ENCODE results near the gene CCL3.
"Not testable (repeated sequence)": the region's sequence is repeated elsewhere in the genome, so short reads cannot be mapped to it uniquely, and the experiment has no call there.

Gene CCL3

DNA sequence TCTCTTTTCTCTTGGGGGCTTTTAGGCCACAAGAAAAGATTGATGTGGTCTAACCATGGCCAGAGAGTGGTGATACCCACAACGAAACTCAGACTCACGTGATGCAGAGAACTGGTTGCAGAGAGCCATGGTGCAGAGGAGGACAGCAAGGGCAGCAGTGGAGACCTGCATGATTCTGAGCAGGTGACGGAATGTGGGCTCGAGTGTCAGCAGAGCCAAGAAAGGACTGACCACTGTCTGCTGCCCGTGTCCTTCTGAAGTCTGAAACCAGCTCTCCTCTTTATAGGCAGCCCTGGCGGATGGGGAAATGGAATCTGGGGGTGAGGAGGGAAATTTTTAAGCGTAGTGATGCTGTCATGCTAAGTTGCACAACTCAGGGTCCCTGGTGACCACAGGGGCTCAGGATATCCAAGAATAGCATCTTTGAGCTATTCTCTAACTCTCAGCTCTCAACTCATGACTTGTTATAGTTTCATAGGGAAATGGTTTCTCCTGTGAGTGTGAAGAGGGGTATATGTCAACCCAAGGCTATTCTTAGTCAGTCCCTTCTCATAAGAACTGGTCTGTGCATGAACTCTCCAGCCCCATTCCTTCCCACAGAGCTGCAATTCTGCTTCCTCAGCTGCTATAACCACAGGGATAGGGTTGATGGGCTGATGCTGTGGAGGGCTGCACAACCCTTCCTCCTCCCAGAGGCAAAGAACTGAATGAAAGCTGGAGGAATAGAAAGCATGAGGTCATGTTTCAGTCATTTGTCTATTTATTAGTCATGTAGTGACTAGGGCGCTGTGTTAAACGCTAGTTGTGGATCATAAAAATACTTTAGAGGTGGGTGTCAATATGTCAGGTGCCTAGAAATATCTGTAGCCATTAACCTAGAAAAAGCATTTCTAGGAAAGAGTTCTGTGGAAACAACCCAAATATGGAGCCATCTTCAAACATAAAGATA, at the start of gene CCL3:
Gene CCL3 (minus strand): TSS at position 256 of the 949 bp plus-strand sequence. CDS start 85 bp downstream, at position 171.
- DNase-seq, result peak; percentile 49

DNA sequence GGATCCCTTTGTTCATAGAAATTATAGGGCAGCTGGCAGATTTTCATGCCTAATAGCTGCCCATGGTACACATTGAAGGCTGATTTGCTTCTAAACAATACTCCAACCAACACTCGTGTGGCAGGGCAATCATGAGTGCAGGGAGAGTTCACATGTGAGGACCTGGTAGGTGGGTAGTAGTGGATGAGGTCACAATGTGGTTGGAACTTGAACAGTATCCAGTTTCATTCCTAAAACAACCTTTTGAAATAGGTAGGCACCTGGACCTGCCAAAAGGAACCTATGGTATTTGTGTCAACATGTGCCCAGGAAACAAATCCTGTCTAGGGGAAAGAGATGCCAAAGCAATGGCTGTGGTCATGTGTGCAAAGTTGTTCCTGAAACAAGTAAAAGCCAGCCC, 46.5 kb upstream of the CCL3 start:
- DNase-seq, result no peak

DNA sequence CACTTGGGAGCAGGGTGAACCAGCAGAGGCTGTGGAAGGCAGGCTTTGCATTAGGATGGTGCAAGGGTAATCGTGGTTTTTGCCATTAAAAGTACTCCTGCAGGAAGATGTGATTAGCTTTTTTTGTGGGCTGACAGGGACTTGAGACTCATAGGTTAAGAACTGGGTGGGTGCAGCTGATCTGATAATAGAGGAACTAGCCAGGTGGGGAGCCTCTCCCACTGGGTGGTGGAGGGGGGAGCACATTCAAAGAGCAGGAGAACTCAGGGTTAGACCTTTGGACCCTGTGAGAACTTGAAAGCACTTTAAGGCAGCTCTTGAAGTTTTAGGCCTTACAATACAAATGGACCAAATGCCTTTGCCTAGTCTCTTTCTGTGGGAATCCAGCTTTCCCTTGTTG, 46.1 kb upstream of the CCL3 start:
- DNase-seq, result no peak

DNA sequence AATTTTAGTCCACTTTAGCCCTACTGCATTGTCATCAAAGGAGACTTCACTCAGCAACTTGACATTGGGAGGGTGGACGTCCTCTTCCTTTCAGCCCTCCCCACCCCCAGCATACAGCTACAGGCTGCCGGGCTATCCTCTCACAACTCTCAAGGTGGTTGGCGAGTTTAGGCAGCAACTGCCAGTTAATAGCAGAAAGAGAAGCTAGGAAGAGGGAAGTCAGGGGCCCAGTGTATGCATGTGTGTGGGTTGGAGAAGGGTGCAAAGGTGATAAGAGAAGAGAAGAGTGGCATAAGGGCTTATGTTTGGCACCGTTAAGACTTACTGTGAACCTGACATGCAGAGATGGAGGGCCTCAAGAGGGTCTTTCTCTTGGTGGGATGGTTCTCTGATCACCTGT, 45.5 kb upstream of the CCL3 start:
- DNase-seq, result no peak

DNA sequence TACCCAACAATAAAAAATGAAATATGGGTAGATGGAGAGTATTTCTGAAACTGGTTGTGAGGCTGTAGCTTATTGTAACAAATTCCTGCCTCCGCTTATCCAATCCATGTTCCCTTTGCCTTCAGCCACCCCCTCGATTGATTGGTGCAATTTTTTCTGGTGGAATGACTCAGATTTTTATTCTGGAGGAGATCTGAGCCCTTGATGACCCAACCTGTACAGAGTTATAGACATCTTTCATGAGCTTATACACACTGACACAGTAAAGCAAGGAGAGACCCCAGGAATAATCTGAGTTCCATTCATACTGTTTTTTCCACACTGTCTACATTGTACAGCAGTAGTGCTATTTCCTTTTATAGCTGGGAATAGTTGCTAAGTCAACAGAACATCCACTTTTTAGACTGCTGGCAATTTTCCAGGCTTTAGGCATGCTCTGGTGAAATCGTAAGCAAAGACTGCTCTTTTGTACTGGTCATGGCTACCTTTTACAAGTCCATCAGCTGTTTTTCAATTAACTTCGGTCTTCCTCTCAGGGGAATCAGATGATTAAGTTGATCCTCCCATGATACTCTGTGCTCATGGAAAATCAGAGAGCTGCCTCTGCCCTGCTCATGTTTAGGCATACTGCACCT, 43.8 kb upstream of the CCL3 start:
- no peak for DNase-seq

DNA sequence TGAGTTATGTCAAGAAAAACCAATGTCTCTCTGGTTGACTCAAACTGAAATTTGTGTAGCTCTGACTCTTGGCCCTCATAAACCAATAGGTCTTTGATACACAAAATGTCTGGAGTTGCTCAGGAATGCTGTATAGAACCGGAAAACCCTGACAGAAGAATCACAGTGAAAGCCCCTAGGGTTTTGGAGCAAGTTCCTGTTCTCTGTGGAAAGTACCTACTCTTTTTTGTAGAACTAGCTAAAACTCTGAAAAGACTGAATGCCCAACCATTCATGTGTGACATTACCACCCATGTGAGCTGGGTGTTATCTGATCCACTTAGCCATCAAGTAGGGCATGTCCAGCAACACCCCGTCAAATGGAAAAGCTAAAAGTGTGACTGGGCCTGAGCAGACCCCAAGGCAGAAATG, 42.5 kb upstream of the CCL3 start:
- DNase-seq, result peak; percentile 71

DNA sequence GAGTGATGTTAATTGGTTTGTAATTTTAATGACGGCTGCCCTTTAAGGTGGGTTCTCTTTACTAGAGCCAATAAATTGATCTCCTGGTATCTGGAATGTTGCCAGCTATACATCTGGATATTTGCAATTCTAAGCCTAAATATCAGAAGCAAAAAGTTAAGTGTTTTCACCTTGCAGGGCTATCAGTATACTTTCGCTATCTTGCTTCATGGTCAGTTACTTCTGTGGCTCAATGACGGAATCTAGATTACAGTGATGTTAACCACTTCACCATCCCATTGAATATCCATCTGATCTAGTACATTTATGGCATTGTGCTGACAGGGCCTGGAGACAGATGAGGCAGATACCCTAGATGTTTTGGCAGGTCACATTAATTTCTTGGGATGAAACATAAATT, 42.0 kb upstream of the CCL3 start:
- DNase-seq, result no peak

DNA sequence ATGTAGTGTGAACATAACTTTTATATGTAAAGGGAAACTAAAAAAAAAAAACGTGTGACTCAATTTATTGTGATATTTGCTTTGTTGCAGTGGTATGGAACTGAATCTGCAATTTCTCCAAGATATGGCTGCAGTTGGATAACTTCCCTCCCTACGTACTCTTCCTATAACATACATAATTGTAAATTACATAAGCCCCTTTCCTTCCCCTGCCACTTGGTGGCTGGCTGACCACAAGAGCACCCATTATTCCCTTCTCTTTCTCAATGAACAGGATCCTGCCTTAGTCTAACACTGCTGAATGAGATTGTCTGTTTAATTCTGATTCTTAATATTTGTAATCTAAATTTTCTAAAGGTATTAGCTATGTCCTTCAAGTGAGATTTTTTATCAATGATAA, 41.5 kb upstream of the CCL3 start:
- DNase-seq, result no peak

DNA sequence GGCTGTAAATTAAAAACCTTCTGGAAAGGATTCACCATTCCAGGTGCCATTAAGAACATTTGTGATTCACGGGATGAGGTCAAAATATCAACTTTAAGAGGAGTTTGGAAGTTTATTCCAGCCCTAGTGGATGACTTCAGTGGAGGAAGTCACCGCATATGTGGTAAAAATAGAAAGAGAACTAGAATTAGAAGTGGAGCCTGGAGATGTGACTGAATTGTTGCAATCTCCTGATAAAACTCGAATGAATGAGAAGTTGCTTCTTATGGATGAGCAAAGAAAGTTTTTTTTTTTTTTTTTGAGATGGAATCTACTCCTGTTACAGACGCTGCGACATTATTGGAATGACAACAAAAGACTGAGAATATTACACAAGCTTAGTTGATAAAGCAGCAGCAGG, 40.4 kb upstream of the CCL3 start:
- DNase-seq, result no peak

DNA sequence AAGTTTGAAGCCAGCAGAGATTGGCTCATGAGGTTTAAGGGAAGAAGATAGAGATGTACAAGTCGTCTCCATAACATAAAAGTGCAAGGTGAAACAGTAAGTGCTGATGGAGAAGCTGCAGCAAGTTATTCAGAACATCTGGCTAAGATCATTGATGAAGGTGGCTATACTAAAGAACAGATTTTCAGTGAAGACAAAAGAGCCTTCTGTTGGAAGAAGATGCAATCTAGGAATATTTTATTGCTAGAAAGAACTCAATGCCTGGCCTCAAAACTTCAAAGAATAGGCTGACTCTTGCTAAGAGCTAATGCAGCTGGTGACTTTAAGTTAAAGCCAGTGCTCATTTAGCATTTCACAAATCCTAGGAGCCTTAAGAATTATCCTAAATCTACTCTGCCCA, 39.7 kb upstream of the CCL3 start:
- no peak for DNase-seq

DNA sequence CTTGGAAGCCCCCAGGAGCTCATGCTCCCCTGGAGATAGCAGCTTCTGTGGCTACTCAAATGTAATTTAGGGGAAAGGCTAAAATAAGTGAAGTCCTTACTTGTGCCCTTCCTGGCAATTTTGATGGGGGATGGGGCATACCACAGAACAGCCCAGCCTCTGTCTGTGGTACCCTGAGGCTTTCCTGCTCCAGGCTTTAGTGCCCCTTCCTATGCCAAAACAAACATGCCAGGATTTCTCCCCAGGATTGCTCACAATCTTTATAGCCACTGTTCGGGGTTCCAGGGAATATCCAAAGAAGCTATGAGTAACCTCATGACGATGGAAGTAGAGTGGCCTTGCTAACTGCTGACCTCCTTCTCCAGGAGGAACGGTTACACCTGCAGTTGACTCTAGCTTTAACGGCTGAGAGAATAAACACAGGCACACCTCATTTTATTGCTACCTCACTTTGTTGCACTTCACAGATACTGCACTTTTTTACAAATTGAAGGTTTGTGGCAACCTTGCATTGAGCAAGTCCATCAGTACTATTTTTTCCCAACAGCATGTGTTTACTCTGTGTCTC, 38.6 kb upstream of the CCL3 start:
- DNase-seq, result no peak

DNA sequence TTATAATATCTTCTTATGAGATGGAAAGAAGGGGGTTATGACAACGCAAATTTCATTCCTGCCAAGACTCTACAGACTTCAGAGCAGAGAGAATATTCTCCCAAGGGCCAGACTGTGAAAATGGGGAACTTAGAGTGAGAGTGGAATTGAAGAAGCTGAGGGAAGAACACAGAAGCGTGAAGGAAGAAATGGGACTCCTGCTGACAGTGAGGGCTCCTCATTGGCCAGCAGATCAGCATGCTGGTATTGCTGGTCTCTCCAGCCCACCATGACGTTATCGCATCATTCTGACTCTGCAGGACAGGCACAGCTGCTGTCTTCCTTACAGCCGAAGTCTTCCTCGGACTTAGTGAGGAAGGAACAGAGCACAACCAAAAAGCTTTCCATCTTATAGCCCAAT, 38.0 kb upstream of the CCL3 start:
- no peak for DNase-seq

DNA sequence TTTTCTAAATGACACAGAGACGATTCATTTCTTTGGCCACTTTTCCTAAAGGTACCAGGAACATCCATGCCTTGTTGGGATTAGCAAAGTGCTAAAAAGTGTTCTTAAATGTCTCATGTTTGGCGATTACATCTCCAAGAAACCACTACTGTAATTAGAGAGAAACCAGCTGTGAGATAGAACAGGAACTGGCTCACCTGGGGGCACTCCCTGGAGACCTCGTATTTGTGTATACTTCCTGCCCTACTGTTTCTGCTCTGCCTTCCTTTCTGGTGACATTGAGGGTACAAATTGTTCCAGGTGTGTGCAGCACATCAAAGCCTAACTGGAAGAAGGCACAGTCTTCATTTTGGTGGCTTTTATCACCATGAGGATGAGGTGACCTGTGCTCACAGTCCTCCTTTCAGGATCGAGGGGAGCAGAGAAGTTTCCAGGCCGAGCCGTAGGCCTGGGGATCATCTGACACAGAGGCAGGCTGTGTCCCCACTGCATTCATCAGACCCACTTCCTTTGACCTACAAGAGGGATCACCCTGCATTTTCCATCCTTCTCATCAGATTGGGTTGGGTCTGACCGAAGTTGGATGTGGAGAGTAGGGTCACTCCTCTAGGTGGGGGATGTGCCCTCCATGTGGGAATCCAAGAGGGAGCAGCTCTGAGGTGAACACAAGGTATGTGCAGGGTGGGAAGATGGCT, 37.4 kb upstream of the CCL3 start:
- no peak for DNase-seq

DNA sequence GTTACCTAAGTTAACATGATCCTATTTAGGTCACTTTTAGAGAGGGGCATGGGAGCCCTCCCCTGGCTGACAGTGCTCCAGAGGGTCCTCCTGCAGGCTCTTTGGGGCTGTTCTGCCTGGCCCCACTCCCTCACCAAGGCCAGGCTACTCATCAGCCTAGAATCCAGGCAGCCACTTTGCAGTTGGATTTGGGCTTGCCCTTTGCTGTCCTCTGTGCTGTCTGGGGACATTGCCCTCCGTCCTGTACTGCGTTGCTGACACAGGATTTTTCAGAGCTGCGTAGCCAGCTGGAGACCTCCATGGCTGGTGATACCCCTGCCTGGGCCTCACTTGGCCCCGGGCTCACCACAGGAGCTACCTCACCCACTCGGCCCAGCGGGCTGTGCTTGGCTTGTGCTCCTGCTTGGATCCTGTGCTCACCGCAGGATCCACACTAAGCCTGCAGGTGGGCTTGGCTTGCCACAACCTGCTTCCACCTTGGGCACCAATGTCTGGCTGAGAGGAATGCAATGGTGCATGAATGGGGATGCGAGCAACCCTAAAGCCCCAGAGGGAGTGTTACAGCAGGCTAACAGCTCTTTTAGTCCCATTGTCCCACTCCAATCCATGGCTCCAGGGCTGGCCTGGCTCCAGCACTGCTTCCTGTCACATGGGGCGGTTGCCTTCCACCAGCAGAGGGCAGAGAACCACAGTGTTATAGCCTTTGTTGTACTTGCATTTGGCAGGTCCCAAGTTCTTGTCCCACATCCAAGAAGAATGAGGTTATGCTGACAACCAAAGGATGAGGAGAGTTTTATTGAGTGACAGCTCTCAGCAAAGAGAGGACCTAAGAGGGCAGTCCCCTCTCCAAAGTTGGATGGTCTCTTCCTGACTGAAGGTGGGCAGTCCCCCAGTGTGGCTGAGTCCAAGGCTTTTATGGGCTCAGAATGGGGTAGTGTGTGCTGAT, 35.2 kb upstream of the CCL3 start:
- peak; percentile 88 for DNase-seq

DNA sequence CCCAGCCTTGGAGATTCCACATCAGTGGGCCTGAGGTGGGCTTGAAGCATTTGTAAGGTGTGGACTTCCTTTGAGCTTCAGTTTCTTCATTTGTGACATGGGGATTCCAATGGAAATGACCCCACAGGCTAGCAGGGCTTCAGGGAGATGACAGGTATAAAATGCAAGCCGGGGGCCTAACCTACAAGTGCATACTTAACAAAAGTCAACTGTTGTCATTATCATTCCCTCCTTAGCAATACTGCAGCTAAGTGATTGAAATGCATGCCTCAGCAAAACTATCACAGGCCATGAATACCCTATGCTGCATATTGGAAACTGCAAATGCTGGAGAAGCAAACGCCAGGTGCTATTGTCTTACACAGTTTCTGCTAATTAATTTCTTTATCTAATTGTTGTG, 33.5 kb upstream of the CCL3 start:
- no peak for DNase-seq

DNA sequence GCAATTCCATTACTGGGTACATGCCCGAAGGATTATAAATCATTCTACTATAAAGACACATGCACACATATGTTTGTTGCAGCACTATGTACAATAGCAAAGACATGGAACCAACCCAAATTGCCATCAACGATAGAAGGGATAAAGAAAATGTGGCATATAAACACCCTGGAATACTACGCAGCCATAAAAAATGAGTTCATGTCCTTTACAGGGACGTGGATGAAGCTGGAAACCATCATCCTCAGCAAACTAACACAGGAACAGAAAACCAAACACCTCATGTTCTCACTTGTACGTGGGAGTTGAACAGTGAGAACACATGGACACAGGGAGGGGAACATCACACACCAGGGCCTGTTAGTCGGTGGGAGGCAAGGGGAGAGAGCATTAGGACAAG, 31.2 kb upstream of the CCL3 start:
- not testable (repeated sequence) for DNase-seq

DNA sequence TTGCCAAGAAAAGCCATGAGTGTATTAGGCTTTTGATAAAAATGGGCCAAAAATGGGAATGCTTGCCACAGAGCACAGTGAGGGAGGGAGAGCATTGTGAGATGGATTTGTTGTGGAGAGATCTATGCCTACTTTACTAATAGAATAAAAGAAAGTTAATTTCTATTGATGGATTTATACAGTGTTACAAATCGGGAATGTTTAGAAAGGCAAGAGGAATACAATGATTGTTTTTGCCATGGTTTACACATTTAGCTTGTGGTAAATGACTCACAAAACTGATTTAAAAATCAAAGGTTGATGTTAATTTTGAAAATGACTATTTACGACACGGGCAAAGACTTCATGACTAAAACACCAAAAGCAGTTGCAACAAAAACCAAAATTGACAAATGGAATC, 30.3 kb upstream of the CCL3 start:
- DNase-seq, result no peak

DNA sequence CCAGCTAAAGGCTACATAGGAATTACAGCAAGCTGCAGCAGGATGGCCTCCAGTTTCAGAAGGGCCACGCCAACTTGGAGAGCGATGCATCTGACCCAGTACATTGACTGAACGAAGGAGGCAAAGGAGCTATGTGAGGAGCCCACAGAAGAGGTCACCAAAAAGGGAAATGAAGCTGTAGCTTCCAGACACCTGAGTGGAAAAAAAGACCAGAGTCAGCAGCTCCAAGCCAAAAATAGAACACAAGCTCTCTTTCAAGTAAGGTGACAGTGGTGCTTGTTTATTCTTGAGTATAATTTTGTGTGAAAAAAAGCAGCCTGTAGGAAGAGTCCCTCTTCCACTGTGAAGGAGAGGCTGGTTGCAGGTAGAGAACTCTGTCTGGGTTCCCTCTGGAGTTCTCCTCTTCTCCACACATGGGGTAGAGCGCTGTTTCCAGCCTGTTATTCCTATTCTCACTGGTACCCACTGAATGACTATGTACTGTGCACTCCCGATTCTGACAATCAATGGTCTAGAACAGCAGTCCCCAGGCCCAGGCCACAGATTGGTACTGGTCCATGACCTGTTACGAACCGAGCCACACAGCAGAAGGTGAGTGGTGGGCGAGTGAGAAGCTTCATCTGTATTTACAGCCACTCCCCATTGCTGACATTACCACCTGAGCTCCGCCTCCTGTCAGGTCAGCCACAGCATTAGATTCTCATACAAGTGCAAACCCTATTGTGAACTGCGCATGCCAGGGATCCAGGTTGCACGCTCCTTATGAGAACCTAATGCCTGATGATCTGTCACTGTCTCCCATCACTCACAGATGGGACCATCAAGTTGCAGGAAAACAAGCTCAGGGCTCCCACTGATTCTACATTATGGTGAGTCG, 28.8 kb upstream of the CCL3 start:
- DNase-seq, result no peak

DNA sequence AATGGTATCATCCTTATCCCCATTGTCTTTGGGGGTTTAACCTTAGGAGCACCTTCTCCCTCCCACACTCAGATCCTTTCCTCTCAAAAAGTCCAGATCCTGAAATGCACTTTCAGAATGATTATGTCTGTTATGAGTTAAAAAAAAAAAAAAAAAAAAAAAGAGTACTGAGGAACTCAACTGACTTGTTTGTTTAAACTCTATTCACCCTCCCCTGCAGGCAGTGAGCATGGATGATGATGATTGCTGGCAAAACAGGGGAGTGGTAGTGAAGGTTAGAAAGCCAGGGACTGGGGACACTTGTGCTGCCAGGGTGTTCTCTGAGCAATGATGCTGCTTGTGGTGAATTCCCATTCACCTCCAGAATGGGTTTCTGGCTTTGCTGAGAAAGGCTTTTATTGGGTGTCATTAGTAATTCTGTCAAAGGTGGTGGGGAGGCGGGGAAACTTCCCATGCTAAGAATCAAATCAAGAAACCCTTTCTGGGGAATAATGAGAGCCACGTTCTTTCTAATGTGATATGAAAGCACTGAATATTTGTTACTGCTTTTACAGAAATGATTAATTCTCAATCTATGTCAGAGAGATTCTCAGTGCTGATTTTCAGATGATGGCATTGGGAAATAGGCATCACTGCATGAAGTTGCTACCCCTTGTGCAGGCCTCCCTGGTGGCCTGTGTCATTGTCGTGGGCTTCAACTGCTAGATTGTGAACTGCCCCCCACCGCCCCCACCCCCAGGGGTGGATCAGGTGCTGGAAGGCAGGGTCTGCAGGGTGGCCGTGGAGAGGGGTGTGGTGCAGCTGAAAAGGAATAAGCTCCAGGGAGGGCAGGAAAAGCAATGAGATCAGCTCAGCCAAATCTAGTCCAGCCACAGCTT, 27.8 kb upstream of the CCL3 start:
- DNase-seq, result no peak

DNA sequence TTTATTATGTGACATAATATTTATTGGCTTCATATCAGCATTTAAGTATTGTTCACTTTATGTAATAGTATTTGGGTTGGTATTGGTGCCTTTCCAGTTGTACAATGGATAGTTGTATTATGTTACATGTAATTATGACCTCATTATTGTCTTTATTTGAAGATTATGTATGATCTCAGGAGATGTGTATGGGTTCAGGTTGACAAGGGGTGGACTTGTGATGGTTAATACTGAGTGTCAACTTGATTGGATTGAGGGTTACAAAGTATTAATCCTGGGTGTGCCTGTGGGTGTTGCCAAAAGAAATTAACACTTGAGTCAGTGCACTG, 25.7 kb upstream of the CCL3 start:
- DNase-seq, result not testable (repeated sequence)

Data from islet precursor cell (in vitro differentiated cells).